SK-N-SH (cell line): ENCODE data around the gene TCF25. TPM values are rescaled to one million over a fixed set of nuclear protein-coding genes. Genes with fewer than 3 reads are reported as not detected.

ENCODE experiments used
- ELF1 ChIP-seq: IDR thresholded peaks from 2 replicates; pipeline ENCODE4 v1.4.0; 2012
- EZH2phosphoT487 ChIP-seq: fragments of 200-600 bp; sonication (generic); IDR thresholded peaks from 2 replicates; pipeline ENCODE4 v1.6.1; 2017; ENCODE audit warnings: low read depth, mixed run types, mild to moderate bottlenecking, antibody characterized with exemption, moderate library complexity, borderline replicate concordance
- FOSL2 ChIP-seq: IDR thresholded peaks from 2 replicates; pipeline ENCODE4 v1.4.0; 2012; ENCODE audit warnings: low read depth, mild to moderate bottlenecking, moderate library complexity, borderline replicate concordance
- FOXM1 ChIP-seq: IDR thresholded peaks from 2 replicates; pipeline ENCODE4 v1.4.0; 2012; ENCODE audit warnings: low read depth, mild to moderate bottlenecking
- GABPA ChIP-seq: IDR thresholded peaks from 2 replicates; pipeline ENCODE4 v1.4.0; 2012; ENCODE audit warnings: low read depth, mild to moderate bottlenecking
- IRF3 ChIP-seq: fragments of 150-350 bp; IDR thresholded peaks from 2 replicates; pipeline ENCODE4 v1.6.1; 2016; ENCODE audit warnings: mild to moderate bottlenecking, low read depth, low read length
- JUND ChIP-seq: IDR thresholded peaks from 2 replicates; pipeline ENCODE4 v1.4.0; 2012
- MEF2A ChIP-seq: IDR thresholded peaks from 2 replicates; pipeline ENCODE4 v1.4.0; 2012; ENCODE audit warnings: low read depth, borderline replicate concordance
- MXI1 ChIP-seq: IDR thresholded peaks from 2 replicates; pipeline ENCODE4 v1.6.1; 2012; ENCODE audit warnings: mild to moderate bottlenecking, low read depth, low read length, improper control_type of control experiment
- NRF1 ChIP-seq: IDR thresholded peaks from 2 replicates; pipeline ENCODE4 v1.6.1; 2012; ENCODE audit warnings: low read depth, mild to moderate bottlenecking, low read length
- POLR2AphosphoS5 ChIP-seq: IDR thresholded peaks from 2 replicates; pipeline ENCODE4 v1.6.1; 2012; ENCODE audit warnings: low read depth, low read length
- RAD21 ChIP-seq: IDR thresholded peaks from 2 replicates; pipeline ENCODE4 v1.6.1; 2012; ENCODE audit warnings: mild to moderate bottlenecking, low read length
- RCOR1 ChIP-seq: fragments of 150-350 bp; IDR thresholded peaks from 2 replicates; pipeline ENCODE4 v1.6.1; 2017; ENCODE audit warnings: antibody characterized with exemption, low read length
- RFX5 ChIP-seq: IDR thresholded peaks from 2 replicates; pipeline ENCODE4 v1.6.1; 2012; ENCODE audit warnings: mild to moderate bottlenecking, improper control_type of control experiment, low read length
- SMC3 ChIP-seq: IDR thresholded peaks from 2 replicates; pipeline ENCODE4 v1.6.1; 2012; ENCODE audit warnings: low read depth, low read length, improper control_type of control experiment
- TAF1 ChIP-seq: IDR thresholded peaks from 2 replicates; pipeline ENCODE4 v1.6.1; 2012; ENCODE audit warnings: low read depth, mild to moderate bottlenecking, low read length, moderate library complexity, borderline replicate concordance
- USF1 ChIP-seq: IDR thresholded peaks from 2 replicates; pipeline ENCODE4 v1.4.0; 2012; ENCODE audit warnings: low read depth, borderline replicate concordance
- USF2 ChIP-seq: fragments of 150-350 bp; IDR thresholded peaks from 2 replicates; pipeline ENCODE4 v1.6.1; 2017; ENCODE audit warnings: antibody characterized with exemption, low read length, low read depth, borderline replicate concordance
- ZBTB33 ChIP-seq: IDR thresholded peaks from 2 replicates; pipeline ENCODE4 v1.4.0; 2012; ENCODE audit warnings: low read depth, borderline replicate concordance
- polyA plus RNA-seq, 3 experiments: library from polyadenylated mRNA; depleted of rRNA; stranded (reverse); fragments of >200 nt; gene quantifications; 2 replicates each; pipeline ENCODE4 v1.2.3, GENCODE V29; 2012
- TF ChIP-seq, protein P1 (sequence below): IDR thresholded peaks from 2 replicates; pipeline ENCODE4 v1.6.1; 2012; ENCODE audit warnings: mild to moderate bottlenecking, low read depth, low read length, moderate library complexity
- TF ChIP-seq, protein P2 (sequence below): fragments of 200-600 bp; sonication (generic); IDR thresholded peaks from 2 replicates; pipeline ENCODE4 v1.6.1; 2017; ENCODE audit warnings: antibody characterized with exemption, mild to moderate bottlenecking, moderate library complexity

Gene TCF25
- polyA plus RNA-seq, 1 of the 3 experiments (the other 2 are of a cell fraction), result 208 TPM

GRCh38 chr16:89924297-89924924 lies 51.0 kb downstream of the TCF25 start (continued):
- TF ChIP-seq, protein P1, sequence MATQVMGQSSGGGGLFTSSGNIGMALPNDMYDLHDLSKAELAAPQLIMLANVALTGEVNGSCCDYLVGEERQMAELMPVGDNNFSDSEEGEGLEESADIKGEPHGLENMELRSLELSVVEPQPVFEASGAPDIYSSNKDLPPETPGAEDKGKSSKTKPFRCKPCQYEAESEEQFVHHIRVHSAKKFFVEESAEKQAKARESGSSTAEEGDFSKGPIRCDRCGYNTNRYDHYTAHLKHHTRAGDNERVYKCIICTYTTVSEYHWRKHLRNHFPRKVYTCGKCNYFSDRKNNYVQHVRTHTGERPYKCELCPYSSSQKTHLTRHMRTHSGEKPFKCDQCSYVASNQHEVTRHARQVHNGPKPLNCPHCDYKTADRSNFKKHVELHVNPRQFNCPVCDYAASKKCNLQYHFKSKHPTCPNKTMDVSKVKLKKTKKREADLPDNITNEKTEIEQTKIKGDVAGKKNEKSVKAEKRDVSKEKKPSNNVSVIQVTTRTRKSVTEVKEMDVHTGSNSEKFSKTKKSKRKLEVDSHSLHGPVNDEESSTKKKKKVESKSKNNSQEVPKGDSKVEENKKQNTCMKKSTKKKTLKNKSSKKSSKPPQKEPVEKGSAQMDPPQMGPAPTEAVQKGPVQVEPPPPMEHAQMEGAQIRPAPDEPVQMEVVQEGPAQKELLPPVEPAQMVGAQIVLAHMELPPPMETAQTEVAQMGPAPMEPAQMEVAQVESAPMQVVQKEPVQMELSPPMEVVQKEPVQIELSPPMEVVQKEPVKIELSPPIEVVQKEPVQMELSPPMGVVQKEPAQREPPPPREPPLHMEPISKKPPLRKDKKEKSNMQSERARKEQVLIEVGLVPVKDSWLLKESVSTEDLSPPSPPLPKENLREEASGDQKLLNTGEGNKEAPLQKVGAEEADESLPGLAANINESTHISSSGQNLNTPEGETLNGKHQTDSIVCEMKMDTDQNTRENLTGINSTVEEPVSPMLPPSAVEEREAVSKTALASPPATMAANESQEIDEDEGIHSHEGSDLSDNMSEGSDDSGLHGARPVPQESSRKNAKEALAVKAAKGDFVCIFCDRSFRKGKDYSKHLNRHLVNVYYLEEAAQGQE, result peak; percentile 94
- TF ChIP-seq, protein P2, sequence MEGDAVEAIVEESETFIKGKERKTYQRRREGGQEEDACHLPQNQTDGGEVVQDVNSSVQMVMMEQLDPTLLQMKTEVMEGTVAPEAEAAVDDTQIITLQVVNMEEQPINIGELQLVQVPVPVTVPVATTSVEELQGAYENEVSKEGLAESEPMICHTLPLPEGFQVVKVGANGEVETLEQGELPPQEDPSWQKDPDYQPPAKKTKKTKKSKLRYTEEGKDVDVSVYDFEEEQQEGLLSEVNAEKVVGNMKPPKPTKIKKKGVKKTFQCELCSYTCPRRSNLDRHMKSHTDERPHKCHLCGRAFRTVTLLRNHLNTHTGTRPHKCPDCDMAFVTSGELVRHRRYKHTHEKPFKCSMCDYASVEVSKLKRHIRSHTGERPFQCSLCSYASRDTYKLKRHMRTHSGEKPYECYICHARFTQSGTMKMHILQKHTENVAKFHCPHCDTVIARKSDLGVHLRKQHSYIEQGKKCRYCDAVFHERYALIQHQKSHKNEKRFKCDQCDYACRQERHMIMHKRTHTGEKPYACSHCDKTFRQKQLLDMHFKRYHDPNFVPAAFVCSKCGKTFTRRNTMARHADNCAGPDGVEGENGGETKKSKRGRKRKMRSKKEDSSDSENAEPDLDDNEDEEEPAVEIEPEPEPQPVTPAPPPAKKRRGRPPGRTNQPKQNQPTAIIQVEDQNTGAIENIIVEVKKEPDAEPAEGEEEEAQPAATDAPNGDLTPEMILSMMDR, result no peak
- TF ChIP-seq FOSL2, result no peak
- no peak for TF ChIP-seq MEF2A
- TF ChIP-seq FOXM1, result no peak
- no peak for TF ChIP-seq ELF1
- no peak for TF ChIP-seq JUND
- TF ChIP-seq USF1, result no peak
- peak; percentile 99 for TF ChIP-seq MXI1
- no peak for TF ChIP-seq RAD21
- no peak for TF ChIP-seq USF2
- TF ChIP-seq SMC3, result no peak
- peak; percentile 84 for TF ChIP-seq RFX5
- TF ChIP-seq NRF1, result no peak
- no peak for TF ChIP-seq IRF3
- TF ChIP-seq RCOR1, result no peak
- no peak for TF ChIP-seq GABPA
- no peak for TF ChIP-seq EZH2phosphoT487
- no peak for TF ChIP-seq TAF1
- no peak for TF ChIP-seq POLR2AphosphoS5
- TF ChIP-seq ZBTB33, result no peak
